ENCODE data around the gene ZFP37.

- TF ChIP-seq CTCF (optimal IDR thresholded peaks at IDR 0.05 in 1 of 3, IDR thresholded peaks at IDR 0.05 in 1 of 3, conservative IDR thresholded peaks at IDR 0.05 in 1 of 3; ENCODE audit: extremely low read depth in 1 of 3, insufficient read depth in 2 of 3, low read length in 3 of 3) (no peak), EZH2 (IDR thresholded peaks at IDR 0.05; ENCODE audit: low read length) (no peak)
These were observed 44.0 kb downstream of the ZFP37 start for GRCh38 chr9:113012492-113012891.
